Forelimb muscle (tissue), 1 donor: ENCODE results near the gene OPA3. TPM values are rescaled to one million over a fixed set of nuclear protein-coding genes. Genes with fewer than 3 reads are reported as not detected.

Source experiments
- DNase-seq: peaks from one replicate; pipeline ENCODE4 v3.0.0-alpha.2; 2013; ENCODE audit warnings: low read depth
- polyA plus RNA-seq: library from polyadenylated mRNA; unstranded; fragments of 120-200 nt; gene quantifications from one replicate; pipeline ENCODE4 v1.2.1, GENCODE V29; 2013; ENCODE audit not compliant: insufficient read length

The OPA3 gene
- polyA plus RNA-seq, 1 donor: 7.2 TPM

DNA sequence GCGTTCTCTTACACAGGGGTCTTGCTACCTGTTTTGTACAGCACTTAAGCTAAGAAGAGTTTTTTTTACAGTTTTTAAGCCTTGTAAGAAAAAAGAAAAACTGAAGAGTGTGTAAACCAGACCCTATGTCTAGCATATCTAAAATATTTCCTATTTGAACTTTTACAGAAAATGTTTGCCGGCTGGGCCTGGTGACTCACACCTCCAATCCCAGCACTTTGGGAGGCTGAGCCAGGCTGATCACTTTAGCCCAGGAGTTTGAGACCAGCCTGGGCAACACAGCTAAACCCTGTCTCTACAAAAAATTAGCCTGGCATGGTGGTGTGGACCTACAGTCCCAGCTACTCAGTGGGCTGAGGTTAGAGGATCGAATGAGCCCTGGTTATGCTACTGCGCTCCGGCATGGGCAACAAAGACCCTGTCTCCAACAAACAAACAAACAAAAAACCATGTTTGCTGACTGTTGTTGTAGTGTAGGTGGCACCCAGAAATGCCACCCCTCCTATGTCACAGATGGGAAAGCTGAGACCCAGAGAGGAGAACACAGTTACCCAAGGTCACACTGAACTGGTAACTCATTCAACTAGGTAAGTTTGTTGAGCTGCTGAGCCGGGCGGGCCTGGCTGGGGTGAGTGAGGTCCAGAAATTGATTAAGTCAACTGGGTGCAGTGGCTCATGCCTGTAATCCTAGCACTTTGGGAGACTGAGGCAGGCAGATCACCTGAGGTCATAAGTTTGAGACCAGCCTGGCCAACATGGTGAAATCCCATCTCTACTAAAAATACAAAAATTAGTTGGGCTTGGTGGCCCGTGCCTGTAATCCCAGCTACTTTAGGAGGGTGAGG lies 79.2 kb downstream of the OPA3 start:
- DNase-seq: no peak

GRCh38 chr19:45503909-45504308 lies 80.7 kb downstream of the OPA3 start:
- no peak for DNase-seq

DNA sequence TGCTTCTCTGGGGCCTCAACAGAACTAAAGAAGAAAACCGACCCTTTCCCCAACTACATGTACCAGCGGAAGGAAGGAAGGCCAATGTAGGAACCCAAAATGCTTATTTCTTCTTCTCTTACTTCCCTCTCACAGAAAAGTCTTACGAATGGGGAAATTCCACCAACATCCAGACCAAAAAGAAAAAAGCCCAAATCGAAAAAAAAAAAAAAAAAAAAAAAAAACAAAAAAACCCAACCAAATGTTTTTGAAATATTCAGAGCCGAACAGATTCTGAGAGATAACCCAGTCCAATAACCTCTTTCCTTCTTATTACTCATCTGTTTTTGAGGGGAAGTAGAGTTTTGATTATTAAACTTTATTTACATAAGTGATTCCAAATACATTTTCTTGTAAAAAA lies 82.5 kb downstream of the OPA3 start:
- DNase-seq: no peak

GRCh38 chr19:45501730-45502014 lies 82.9 kb downstream of the OPA3 start:
- no peak for DNase-seq

DNA sequence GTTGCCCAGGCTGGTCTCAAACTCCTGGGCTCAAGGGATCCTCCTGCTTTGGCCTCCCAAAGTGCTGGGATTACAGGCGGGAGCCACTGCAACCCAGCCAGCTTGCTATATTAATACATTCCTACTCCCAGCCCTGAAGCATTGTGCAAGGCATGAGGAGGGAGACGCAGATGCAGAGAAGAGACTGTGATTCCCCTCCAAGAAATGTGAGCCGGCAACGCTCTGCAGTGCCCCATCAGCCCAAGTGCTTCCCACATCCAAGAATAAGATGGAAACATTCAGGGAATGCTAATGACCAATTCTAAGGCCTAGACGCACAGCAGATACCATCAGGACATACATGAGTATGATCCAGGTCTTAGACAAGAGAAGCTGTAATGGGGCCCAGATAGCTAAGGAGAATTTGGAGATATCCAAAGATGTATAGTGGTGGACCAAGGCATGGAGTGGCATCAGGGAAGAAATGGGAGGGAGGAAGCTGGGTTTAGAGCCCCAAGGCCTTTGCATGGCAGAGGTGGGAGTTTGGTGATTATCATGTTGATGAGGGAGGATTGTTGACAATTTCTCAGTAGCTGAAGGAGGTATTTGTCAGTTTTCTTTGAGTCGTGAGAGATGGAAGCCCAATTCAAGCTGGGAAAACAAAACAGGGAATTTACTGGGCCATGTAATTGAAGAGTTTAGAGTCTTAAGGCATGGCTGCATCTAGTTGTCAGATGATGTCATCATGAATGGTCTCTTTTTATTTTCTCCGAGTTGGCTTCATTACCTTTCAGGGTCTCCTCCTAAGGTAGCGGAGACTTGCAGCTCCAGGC lies 83.5 kb downstream of the OPA3 start:
- DNase-seq: no peak

GRCh38 chr19:45499196-45500180 lies 85.1 kb downstream of the OPA3 start:
- no peak for DNase-seq

- no peak for DNase-seq
Measured at GRCh38 chr19:45498411-45499195, 86.0 kb downstream of the OPA3 start, which contains the start of gene PPM1N. Gene PPM1N, plus strand, starts transcription at chr19:45498443. Its CDS starts 30 bp downstream, at chr19:45498473.

GRCh38 chr19:45497791-45498190 lies 86.8 kb downstream of the OPA3 start:
- DNase-seq: no peak

GRCh38 chr19:45496349-45496953 lies 88.2 kb downstream of the OPA3 start:
- no peak for DNase-seq

DNA sequence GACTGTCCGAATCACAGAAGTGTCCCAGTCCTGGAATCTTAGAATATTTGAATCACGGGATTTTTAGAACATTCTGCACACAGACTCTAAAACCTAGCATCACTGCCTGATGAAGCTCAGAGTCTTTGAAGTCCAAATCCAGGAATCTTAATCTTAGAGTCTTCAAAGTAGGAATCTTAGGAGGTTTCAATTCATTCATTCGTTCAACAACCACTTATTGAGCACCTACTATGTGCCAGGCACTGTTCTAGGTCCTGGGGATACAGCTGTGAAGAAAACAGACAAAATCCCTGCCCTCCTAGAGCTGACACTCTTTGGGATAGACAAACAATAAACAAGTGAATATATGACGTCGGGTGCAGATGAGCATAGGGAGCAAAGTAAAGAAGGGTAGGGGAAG lies 89.4 kb downstream of the OPA3 start:
- no peak for DNase-seq

- DNase-seq: no peak
Measured at GRCh38 chr19:45494261-45494916, 90.2 kb downstream of the OPA3 start.

GRCh38 chr19:45492627-45493470 lies 91.8 kb downstream of the OPA3 start:
- peak; percentile 75 for DNase-seq

- DNase-seq: no peak
Measured at GRCh38 chr19:45492137-45492626, 92.4 kb downstream of the OPA3 start.

DNA sequence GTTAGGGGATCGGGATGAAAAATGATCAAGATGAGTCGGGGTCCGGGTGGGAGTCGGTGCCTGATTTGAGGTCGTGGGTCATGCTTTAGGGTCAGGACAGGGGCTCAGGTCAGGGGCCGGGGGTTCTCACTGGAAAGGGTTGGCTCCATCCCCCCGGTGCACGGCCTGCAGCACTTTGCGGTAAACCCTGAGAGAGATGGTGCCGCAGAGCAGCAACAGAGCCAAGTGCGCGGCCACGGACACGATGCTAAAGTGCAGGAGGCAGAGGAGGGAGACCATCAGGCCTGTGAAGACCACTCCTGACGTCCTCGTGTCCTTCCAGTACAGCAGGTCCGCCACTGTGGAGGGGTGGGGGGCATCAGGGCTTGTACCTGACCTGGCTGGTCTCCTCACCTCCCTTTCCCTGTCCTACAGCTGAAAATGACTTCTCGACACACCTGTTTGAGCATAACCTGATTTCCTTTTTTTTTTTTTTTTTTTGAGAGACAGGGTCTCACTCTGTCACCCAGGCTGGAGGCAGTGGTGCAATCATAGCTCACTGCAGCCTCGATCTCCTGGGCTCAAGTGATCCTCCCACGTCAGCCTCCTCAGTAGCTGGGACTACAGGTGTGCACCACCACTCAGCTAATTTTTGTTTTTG lies 95.3 kb downstream of the OPA3 start:
- DNase-seq: no peak

DNA sequence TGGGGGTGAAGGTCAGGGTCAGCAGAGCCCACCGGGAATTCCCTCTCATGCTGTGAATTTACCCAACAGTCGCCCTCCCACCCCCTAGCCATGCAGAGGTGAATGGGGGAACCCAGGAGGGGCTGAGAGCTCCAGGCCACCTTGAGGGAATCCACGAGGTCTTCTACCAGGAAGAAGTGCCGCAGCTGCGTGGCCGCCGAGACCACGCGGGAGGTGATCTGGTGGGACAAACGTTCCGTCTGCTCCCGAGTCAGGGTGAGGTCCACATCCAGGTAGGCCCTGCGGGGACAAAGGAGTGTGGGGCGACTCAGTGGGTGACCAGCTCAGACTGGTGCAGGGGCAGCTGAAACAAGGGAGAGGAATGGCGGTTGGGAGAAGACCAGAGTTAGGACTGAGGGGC lies 95.9 kb downstream of the OPA3 start:
- DNase-seq: no peak

- peak; percentile 85 for DNase-seq
Measured at GRCh38 chr19:45485305-45486077, 99.1 kb downstream of the OPA3 start.

GRCh38 chr19:45484273-45484945 lies 100.2 kb downstream of the OPA3 start:
- DNase-seq: no peak
